Prostate gland (tissue), 2 donors: ENCODE measurements around the gene ZNF536.

Experiments used
- CTCF ChIP-seq, 4 experiments: fragments of 200-600 bp in 2 of 4; fragments of 450-650 bp in 2 of 4; sonication (generic) in 2 of 4; IDR thresholded peaks; 1 replicate in 3 of 4; 2 replicates in 1 of 4; pipeline ENCODE4 v1.5.1; 2016 to 2019; ENCODE audit warnings: antibody characterized with exemption in 4 of 4, mild to moderate bottlenecking in 2 of 4, moderate library complexity in 2 of 4
- POLR2A ChIP-seq: fragments of 450-650 bp; IDR thresholded peaks from one replicate; pipeline ENCODE4 v1.6.1; 2016; ENCODE audit warnings: antibody characterized with exemption, mild to moderate bottlenecking
- POLR2AphosphoS5 ChIP-seq: sonication (generic); formaldehyde crosslinking; IDR thresholded peaks from one replicate; pipeline ENCODE4 v1.6.1; 2017; ENCODE audit warnings: antibody characterized with exemption

GRCh38 chr19:30327331-30327730 is 44.9 kb upstream of the ZNF536 start:
- TF ChIP-seq CTCF (IDR thresholded peaks at IDR 0.05) (no peak), POLR2A (no peak), POLR2AphosphoS5 (no peak)
